ENCODE data around the gene GRAMD4. TPM values are rescaled to one million over a fixed set of nuclear protein-coding genes. Genes with fewer than 3 reads are reported as not detected.

The GRAMD4 gene
- polyA plus RNA-seq, 1 of the 3 experiments (the other 2 are of a cell fraction), result 15.5 TPM

DNA sequence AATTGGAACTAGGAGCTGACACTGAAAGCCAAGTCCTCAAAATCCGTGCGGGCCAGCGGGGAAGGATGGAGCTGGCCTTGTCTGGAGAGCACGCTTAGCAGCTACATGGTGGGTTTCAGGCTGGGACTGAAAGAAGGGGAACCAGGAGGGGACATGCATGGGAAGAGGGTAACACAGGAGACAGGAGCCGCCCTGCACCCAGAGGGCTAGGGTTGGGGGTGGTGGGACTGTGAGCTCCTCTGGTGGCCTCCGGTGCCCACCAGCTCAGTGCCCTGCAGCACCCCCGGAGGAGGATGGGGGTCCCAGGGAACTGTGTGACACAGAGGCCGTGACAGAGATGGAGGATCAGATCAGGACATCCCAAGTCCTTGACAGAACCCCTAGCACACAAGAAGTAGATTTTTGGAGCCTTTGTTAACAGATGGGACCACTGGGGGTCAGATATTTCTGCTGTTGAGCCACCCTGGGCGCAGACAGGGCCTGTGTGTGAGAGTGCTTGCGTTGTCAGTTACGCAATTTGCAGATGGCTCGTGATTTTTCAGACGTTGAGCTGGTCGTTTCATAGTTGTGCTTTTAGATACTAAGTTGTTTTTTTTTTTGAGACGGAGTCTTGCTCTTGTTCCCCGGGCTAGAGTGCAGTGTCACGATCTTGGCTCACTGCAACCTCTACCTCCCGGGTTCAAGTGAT lies 21.3 kb upstream of the GRAMD4 start:
- no peaks in the 10 kb centered on the region for H3K36me3 ChIP-seq (replicated peaks in 1 of 2; ENCODE audit: control insufficient read depth in 1 of 2, insufficient read depth in 2 of 2, low read length in 1 of 2)
- no peak overlapping the region for H2AFZ ChIP-seq (ENCODE audit: low read depth)
- no peak for DNase-seq
- no peaks in the 10 kb centered on the region for H3K9me2 ChIP-seq
- 94% methylated on average over 17 of the region's 18 CpGs for WGBS (ENCODE audit: low lambda C conversion rate)
- no peak overlapping the region for H3K27ac ChIP-seq (ENCODE audit: low read depth in 2 of 2, low read length in 1 of 2)
- H3K9ac ChIP-seq, result no peak overlapping the region
- H3K9me3 ChIP-seq, result no peaks in the 10 kb centered on the region
- CTCF ChIA-PET, result interaction anchor here (0.9 to 2.8 kb wide), 4 partner anchors 9 to 61 kb away, joined by 3 to 11 read pairs (median 6); no protein-coding TSS in a partner anchor
- no peaks in the 10 kb centered on the region for H3F3A ChIP-seq (replicated peaks; ENCODE audit: insufficient read depth)
- H3K4me2 ChIP-seq, result no peak overlapping the region
- peaks cover 0 to 30% of the 10 kb centered on the region in 2 experiments; a peak in 1 of 4 replicates for H3K4me1 ChIP-seq (ENCODE audit: control insufficient read depth in 1 of 2, insufficient read depth in 2 of 2, low read depth in 1 of 2, low read length in 1 of 2)
- TF ChIP-seq SMC3 (IDR thresholded peaks at IDR 0.05; ENCODE audit: low read depth, low read length) (no peak), CHD2 (IDR thresholded peaks at IDR 0.05; ENCODE audit: low read length, partially characterized antibody) (no peak), NRF1 (IDR thresholded peaks at IDR 0.05; ENCODE audit: low read depth, low read length) (no peak), TAF1 (IDR thresholded peaks at IDR 0.05; ENCODE audit: borderline replicate concordance, low read depth, low read length) (no peak), YY1 (IDR thresholded peaks at IDR 0.05; ENCODE audit: low read depth) (no peak), RXRA (IDR thresholded peaks at IDR 0.05; ENCODE audit: borderline replicate concordance, low read depth) (no peak), REST (IDR thresholded peaks at IDR 0.05; ENCODE audit: low read depth, low read length) (no peak), MXI1 (IDR thresholded peaks at IDR 0.05; ENCODE audit: low read depth, low read length) (no peak), RFX5 (IDR thresholded peaks at IDR 0.05; ENCODE audit: low read length) (no peak)
- TF ChIP-seq, protein P1, sequence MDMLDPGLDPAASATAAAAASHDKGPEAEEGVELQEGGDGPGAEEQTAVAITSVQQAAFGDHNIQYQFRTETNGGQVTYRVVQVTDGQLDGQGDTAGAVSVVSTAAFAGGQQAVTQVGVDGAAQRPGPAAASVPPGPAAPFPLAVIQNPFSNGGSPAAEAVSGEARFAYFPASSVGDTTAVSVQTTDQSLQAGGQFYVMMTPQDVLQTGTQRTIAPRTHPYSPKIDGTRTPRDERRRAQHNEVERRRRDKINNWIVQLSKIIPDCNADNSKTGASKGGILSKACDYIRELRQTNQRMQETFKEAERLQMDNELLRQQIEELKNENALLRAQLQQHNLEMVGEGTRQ (IDR thresholded peaks at IDR 0.05; ENCODE audit: borderline replicate concordance, low read depth, low read length), result no peak
- TF ChIP-seq, protein P2, sequence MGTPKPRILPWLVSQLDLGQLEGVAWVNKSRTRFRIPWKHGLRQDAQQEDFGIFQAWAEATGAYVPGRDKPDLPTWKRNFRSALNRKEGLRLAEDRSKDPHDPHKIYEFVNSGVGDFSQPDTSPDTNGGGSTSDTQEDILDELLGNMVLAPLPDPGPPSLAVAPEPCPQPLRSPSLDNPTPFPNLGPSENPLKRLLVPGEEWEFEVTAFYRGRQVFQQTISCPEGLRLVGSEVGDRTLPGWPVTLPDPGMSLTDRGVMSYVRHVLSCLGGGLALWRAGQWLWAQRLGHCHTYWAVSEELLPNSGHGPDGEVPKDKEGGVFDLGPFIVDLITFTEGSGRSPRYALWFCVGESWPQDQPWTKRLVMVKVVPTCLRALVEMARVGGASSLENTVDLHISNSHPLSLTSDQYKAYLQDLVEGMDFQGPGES (IDR thresholded peaks at IDR 0.05; ENCODE audit: low read depth, low read length), result no peak
- TF ChIP-seq, protein P3, sequence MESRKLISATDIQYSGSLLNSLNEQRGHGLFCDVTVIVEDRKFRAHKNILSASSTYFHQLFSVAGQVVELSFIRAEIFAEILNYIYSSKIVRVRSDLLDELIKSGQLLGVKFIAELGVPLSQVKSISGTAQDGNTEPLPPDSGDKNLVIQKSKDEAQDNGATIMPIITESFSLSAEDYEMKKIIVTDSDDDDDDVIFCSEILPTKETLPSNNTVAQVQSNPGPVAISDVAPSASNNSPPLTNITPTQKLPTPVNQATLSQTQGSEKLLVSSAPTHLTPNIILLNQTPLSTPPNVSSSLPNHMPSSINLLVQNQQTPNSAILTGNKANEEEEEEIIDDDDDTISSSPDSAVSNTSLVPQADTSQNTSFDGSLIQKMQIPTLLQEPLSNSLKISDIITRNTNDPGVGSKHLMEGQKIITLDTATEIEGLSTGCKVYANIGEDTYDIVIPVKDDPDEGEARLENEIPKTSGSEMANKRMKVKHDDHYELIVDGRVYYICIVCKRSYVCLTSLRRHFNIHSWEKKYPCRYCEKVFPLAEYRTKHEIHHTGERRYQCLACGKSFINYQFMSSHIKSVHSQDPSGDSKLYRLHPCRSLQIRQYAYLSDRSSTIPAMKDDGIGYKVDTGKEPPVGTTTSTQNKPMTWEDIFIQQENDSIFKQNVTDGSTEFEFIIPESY (IDR thresholded peaks at IDR 0.05; ENCODE audit: borderline replicate concordance, low read depth), result no peak
- TF ChIP-seq, protein P4, sequence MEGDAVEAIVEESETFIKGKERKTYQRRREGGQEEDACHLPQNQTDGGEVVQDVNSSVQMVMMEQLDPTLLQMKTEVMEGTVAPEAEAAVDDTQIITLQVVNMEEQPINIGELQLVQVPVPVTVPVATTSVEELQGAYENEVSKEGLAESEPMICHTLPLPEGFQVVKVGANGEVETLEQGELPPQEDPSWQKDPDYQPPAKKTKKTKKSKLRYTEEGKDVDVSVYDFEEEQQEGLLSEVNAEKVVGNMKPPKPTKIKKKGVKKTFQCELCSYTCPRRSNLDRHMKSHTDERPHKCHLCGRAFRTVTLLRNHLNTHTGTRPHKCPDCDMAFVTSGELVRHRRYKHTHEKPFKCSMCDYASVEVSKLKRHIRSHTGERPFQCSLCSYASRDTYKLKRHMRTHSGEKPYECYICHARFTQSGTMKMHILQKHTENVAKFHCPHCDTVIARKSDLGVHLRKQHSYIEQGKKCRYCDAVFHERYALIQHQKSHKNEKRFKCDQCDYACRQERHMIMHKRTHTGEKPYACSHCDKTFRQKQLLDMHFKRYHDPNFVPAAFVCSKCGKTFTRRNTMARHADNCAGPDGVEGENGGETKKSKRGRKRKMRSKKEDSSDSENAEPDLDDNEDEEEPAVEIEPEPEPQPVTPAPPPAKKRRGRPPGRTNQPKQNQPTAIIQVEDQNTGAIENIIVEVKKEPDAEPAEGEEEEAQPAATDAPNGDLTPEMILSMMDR (IDR thresholded peaks at IDR 0.05), result no peak
- TF ChIP-seq, protein P5, sequence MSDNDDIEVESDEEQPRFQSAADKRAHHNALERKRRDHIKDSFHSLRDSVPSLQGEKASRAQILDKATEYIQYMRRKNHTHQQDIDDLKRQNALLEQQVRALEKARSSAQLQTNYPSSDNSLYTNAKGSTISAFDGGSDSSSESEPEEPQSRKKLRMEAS (IDR thresholded peaks at IDR 0.05; ENCODE audit: low read depth), result no peak
- no peak overlapping the region for H3K4me3 ChIP-seq (ENCODE audit: low read depth in 2 of 2, low read length in 1 of 2)
- H4K20me1 ChIP-seq (ENCODE audit: insufficient read depth), result no peaks in the 10 kb centered on the region
- POLR2A ChIA-PET, result interaction anchor here (1.0 kb wide), 1 partner anchor 136 kb away, joined by 5 read pairs; no protein-coding TSS in a partner anchor
- H3K79me2 ChIP-seq (ENCODE audit: insufficient read depth), result no peaks in the 10 kb centered on the region
- H3K27me3 ChIP-seq (ENCODE audit: insufficient read depth), result no peaks in the 10 kb centered on the region

Measured in SK-N-SH (cell line).